ENCODE measurements around the gene BTF3L4.
"Not testable (repeated sequence)": the region's sequence is repeated elsewhere in the genome, so short reads cannot be mapped to it uniquely, and the experiment has no call there.

The BTF3L4 gene

DNA sequence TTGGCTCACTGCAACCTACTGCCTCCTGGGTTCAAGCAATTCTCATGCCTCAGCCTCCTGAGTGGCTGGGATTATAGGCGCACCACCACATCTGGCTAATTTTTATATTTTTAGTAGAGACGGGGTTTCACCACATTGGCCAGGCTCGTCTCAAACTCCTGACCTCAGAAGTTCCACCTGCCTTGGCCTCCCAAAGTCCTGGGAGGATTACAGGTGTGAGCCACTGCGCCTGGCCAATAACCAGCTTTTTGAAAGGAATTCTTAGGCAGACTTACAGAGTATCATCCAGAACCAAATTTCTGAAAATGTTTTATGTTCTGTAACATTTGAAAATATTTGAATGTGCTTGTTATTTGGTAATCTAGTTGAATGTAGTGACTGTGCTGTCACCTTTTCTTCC, 14.6 kb downstream of the BTF3L4 start:
- Histone ChIP-seq H3K36me3 (ENCODE audit: control insufficient read depth, insufficient read depth, low read length) (peaks cover 2% of the 10 kb centered on the region), H3K4me3 (replicated peaks; ENCODE audit: low read depth, low read length) (no peak overlapping the region), H3K27me3 (replicated peaks; ENCODE audit: control insufficient read depth, insufficient read depth, low read length) (no peaks in the 10 kb centered on the region)
- TF ChIP-seq, protein P1, sequence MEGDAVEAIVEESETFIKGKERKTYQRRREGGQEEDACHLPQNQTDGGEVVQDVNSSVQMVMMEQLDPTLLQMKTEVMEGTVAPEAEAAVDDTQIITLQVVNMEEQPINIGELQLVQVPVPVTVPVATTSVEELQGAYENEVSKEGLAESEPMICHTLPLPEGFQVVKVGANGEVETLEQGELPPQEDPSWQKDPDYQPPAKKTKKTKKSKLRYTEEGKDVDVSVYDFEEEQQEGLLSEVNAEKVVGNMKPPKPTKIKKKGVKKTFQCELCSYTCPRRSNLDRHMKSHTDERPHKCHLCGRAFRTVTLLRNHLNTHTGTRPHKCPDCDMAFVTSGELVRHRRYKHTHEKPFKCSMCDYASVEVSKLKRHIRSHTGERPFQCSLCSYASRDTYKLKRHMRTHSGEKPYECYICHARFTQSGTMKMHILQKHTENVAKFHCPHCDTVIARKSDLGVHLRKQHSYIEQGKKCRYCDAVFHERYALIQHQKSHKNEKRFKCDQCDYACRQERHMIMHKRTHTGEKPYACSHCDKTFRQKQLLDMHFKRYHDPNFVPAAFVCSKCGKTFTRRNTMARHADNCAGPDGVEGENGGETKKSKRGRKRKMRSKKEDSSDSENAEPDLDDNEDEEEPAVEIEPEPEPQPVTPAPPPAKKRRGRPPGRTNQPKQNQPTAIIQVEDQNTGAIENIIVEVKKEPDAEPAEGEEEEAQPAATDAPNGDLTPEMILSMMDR (IDR thresholded peaks at IDR 0.05; ENCODE audit: insufficient read depth, low read length, poor library complexity, severe bottlenecking) = no peak
- DNase-seq (ENCODE audit: extremely low read depth, insufficient read length) = no peak

DNA sequence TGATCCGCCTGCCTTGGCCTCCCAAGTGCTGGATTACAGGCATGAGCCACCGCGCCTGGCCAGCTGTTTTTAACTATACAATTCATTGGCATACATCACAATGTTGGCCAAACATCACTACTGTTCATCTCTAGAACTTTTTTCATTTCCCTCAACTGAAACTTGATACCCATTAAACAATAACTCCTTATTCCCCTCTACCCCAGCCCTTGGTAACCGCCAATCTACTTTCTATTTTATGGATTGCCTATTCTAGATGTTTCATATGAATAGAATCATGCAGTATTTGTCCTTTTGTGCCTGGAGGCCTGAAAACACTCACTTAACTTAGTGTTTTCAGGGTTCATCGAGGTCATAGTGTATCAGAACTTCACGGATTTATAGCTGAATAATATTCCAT, 16.2 kb downstream of the BTF3L4 start:
- TF ChIP-seq, protein P1 (IDR thresholded peaks at IDR 0.05; ENCODE audit: insufficient read depth, low read length, poor library complexity, severe bottlenecking) = no peak
- H3K27me3 ChIP-seq (replicated peaks; ENCODE audit: control insufficient read depth, insufficient read depth, low read length) = no peaks in the 10 kb centered on the region
- H3K4me3 ChIP-seq (replicated peaks; ENCODE audit: low read depth, low read length) = no peak overlapping the region
- peaks cover 2% of the 10 kb centered on the region for H3K36me3 ChIP-seq (ENCODE audit: control insufficient read depth, insufficient read depth, low read length)
- no peak for DNase-seq (ENCODE audit: extremely low read depth, insufficient read length)

DNA sequence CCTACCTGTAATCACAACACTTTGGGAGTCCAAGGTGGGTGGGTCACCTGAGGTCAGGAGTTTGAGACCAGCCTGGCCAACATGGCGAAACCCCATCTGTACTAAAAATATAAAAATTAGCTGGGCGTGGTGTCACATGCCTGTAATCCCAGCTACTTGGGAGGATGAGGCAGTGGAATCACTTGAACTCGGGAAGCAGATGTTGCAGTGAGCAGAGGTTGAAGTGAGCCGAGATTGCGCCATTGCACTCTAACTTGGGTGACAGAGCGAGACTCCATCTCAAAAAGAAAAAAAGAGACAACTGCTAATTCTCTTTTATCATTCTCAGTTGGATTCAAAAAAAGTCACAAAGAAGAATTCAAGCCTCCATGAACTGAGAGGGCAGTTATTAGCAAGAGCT, 21.2 kb downstream of the BTF3L4 start:
- H3K36me3 ChIP-seq (ENCODE audit: control insufficient read depth, insufficient read depth, low read length); H3K4me3 ChIP-seq (replicated peaks; ENCODE audit: low read depth, low read length); DNase-seq (ENCODE audit: extremely low read depth, insufficient read length); H3K27me3 ChIP-seq (replicated peaks; ENCODE audit: control insufficient read depth, insufficient read depth, low read length): not testable (repeated sequence)

DNA sequence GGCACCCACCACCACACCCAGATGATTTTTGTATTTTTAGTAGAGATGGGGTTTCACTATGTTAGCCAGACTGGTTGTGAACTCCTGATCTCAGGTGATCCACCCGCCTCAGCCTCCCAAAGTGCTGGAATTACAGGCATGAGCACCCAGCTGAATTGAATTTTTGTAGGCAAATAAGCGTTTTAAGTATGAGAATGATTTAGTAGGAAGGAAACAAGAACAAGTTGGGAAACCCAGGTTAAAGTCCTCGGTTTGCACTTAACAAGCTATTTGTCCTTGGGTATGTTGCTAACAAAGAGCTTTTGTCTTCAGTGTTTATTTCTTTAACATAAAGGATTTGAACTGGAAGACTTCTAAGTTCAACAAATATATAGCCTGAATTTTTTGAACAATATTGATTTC, 23.9 kb downstream of the BTF3L4 start:
- no peak overlapping the region for H3K4me3 ChIP-seq (replicated peaks; ENCODE audit: low read depth, low read length)
- no peaks in the 10 kb centered on the region for H3K27me3 ChIP-seq (replicated peaks; ENCODE audit: control insufficient read depth, insufficient read depth, low read length)
- peaks cover 3% of the 10 kb centered on the region for H3K36me3 ChIP-seq (ENCODE audit: control insufficient read depth, insufficient read depth, low read length)
- DNase-seq (ENCODE audit: extremely low read depth, insufficient read length) = no peak
- TF ChIP-seq, protein P1 (IDR thresholded peaks at IDR 0.05; ENCODE audit: insufficient read depth, low read length, poor library complexity, severe bottlenecking) = no peak

DNA sequence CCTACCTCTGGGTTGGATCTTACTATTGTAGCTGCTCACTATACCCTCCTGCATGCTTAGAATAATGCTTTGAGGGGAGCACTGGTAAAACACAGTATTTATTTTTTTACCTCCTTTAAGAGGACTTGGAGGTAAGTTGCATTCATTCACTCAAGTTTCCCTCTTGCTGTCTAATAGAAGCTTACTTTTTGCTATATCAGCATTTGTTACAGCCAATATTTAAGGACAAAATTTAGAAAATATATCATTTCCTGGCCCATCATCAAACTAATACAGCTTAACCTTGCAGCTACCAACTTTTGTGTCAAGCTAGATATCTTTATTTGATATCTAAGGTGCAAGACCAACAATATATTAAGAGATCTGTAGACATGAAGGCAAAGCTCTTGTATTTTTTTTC, 31.8 kb downstream of the BTF3L4 start:
- not testable (repeated sequence) for DNase-seq (ENCODE audit: extremely low read depth, insufficient read length); H3K4me3 ChIP-seq (replicated peaks; ENCODE audit: low read depth, low read length); H3K27me3 ChIP-seq (replicated peaks; ENCODE audit: control insufficient read depth, insufficient read depth, low read length); H3K36me3 ChIP-seq (ENCODE audit: control insufficient read depth, insufficient read depth, low read length)

DNA sequence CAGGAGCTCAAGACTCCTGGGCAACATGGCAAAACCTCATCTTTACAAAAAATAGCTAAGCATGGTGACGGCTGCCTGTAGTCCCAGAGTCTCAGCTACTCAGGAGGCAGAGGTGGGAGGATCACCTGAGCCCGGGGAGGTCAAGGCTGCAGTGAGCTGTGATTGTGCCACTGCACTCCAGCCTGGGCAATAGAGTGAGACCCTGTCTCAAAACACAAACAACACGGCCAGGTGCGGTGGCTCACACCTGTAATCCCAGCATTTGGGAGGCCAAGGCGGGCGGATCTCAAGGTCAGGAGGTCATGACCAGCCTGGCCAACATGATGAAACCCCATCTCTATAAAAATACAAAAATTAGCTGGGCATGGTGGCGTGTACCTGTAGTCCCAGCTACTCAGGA, 38.2 kb downstream of the BTF3L4 start:
- not testable (repeated sequence) for H3K27me3 ChIP-seq (replicated peaks; ENCODE audit: control insufficient read depth, insufficient read depth, low read length); H3K36me3 ChIP-seq (ENCODE audit: control insufficient read depth, insufficient read depth, low read length); H3K4me3 ChIP-seq (replicated peaks; ENCODE audit: low read depth, low read length); DNase-seq (ENCODE audit: extremely low read depth, insufficient read length)

DNA sequence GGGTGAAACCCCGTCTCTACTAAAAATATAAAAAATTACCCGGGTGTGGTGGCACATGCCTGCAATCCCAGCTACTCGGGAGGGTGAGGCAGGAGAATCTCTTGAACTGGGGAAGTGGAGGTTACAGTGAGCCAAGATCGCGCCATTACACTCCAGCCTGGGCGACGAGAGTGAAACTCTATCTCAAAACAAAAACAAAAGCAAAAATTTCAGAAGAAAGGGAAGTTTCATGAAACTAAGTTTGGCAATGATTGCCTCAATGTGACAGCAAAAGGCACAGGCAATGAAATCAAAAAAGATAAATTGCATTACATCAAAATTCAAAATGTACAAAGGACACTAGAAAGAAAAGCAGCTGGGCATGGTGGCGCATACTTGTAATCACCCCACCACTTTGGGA, 40.1 kb downstream of the BTF3L4 start:
- no peak for DNase-seq (ENCODE audit: extremely low read depth, insufficient read length)
- no peak overlapping the region for H3K4me3 ChIP-seq (replicated peaks; ENCODE audit: low read depth, low read length)
- no peaks in the 10 kb centered on the region for H3K27me3 ChIP-seq (replicated peaks; ENCODE audit: control insufficient read depth, insufficient read depth, low read length)
- H3K36me3 ChIP-seq (ENCODE audit: control insufficient read depth, insufficient read depth, low read length) = no peaks in the 10 kb centered on the region; the same call in 1 of the 2 replicates
- TF ChIP-seq, protein P1 (IDR thresholded peaks at IDR 0.05; ENCODE audit: insufficient read depth, low read length, poor library complexity, severe bottlenecking) = no peak
